HEK293 (cell line): ENCODE results near the gene S1PR5.
A peak's percentile ranks its signal among the peaks of the same experiment; 100 is the strongest.

Source experiments
- CTCF ChIA-PET: fragments of 350-600 bp; formaldehyde crosslinking; extraction: SDS; loops from one replicate; lab custom pipeline; 2021; ENCODE audit warnings: antibody characterized with exemption; lab: Yijun Ruan, JAX
- POLR2A ChIA-PET: fragments of 300-600 bp; formaldehyde crosslinking; extraction: SDS; loops from one replicate; lab custom pipeline; 2020; ENCODE audit warnings: antibody characterized with exemption, inconsistent platforms; lab: Yijun Ruan, JAX
- H3K27ac ChIP-seq: fragments of 200-500 bp; sonication (Bioruptor generic); 2 replicates; pipeline ENCODE4 v1.5.1; 2014; ENCODE audit warnings: low read depth, low read length, control low read depth, inconsistent platforms; ENCODE audit errors: extremely low read depth
- H3K36me3 ChIP-seq, 2 experiments: fragments of 200-500 bp in 1 of 2; sonication (Bioruptor generic) in 1 of 2; 1 replicate in 1 of 2; 2 replicates in 1 of 2; pipeline ENCODE4 v1.5.1; 2014 to 2017; ENCODE audit warnings: inconsistent platforms in 2 of 2, low read length in 2 of 2; ENCODE audit not compliant: control insufficient read depth in 2 of 2, insufficient read depth in 1 of 2
- H3K4me1 ChIP-seq: fragments of 200-500 bp; sonication (Bioruptor generic); 2 replicates; pipeline ENCODE4 v1.5.1; 2014; ENCODE audit warnings: mild to moderate bottlenecking, low read length, inconsistent platforms; ENCODE audit not compliant: control insufficient read depth, insufficient read depth
- H3K4me3 ChIP-seq: 2 replicates; pipeline ENCODE4 v1.5.1; 2011; ENCODE audit warnings: low read depth, mild to moderate bottlenecking, control low read depth, low read length, moderate library complexity
- H3K9me3 ChIP-seq: fragments of 200-500 bp; sonication (Bioruptor generic); 2 replicates; pipeline ENCODE4 v1.5.1; 2014; ENCODE audit warnings: low read depth, low read length, inconsistent platforms; ENCODE audit not compliant: control insufficient read depth, insufficient read depth
- GLIS1 ChIP-seq: fragments of 450-650 bp; formaldehyde crosslinking; IDR thresholded peaks from 2 replicates; pipeline ENCODE4 v1.5.1; 2016; ENCODE audit warnings: missing biosample characterization, missing genetic modification characterization
- HIC1 ChIP-seq: fragments of 450-650 bp; formaldehyde crosslinking; IDR thresholded peaks from 2 replicates; pipeline ENCODE4 v1.5.1; 2016; ENCODE audit warnings: missing biosample characterization, missing genetic modification characterization
- HOXD13 ChIP-seq: sonication (generic); formaldehyde crosslinking; IDR thresholded peaks from 2 replicates; pipeline ENCODE4 v1.8.0; 2022; ENCODE audit warnings: missing genetic modification reagents, borderline replicate concordance
- KLF1 ChIP-seq: fragments of 450-650 bp; formaldehyde crosslinking; IDR thresholded peaks from 2 replicates; pipeline ENCODE4 v1.5.1; 2016; ENCODE audit warnings: missing biosample characterization, missing genetic modification characterization
- KLF7 ChIP-seq: fragments of 450-650 bp; formaldehyde crosslinking; IDR thresholded peaks from 2 replicates; pipeline ENCODE4 v1.5.1; 2016; ENCODE audit warnings: missing biosample characterization, missing genetic modification characterization, borderline replicate concordance
- SCRT2 ChIP-seq: fragments of 450-650 bp; formaldehyde crosslinking; IDR thresholded peaks from 2 replicates; pipeline ENCODE4 v1.5.1; 2016; ENCODE audit warnings: missing biosample characterization, missing genetic modification characterization
- SP3 ChIP-seq: fragments of 450-650 bp; formaldehyde crosslinking; IDR thresholded peaks from 2 replicates; pipeline ENCODE4 v1.5.1; 2016; ENCODE audit warnings: missing biosample characterization, missing genetic modification characterization
- YY2 ChIP-seq: fragments of 450-650 bp; formaldehyde crosslinking; IDR thresholded peaks from 2 replicates; pipeline ENCODE4 v1.5.1; 2016; ENCODE audit warnings: missing biosample characterization, missing genetic modification characterization
- ZBTB1 ChIP-seq: fragments of 450-650 bp; formaldehyde crosslinking; IDR thresholded peaks from 2 replicates; pipeline ENCODE4 v1.5.1; 2016; ENCODE audit warnings: missing biosample characterization, missing genetic modification characterization
- ZBTB17 ChIP-seq: fragments of 450-650 bp; formaldehyde crosslinking; IDR thresholded peaks from 2 replicates; pipeline ENCODE4 v1.5.1; 2016; ENCODE audit warnings: missing biosample characterization, missing genetic modification characterization
- ZFP3 ChIP-seq: fragments of 450-650 bp; formaldehyde crosslinking; IDR thresholded peaks from 2 replicates; pipeline ENCODE4 v1.5.1; 2016; ENCODE audit warnings: low read depth, missing biosample characterization, missing genetic modification characterization
- ZNF146 ChIP-seq: fragments of 450-650 bp; formaldehyde crosslinking; IDR thresholded peaks from 2 replicates; pipeline ENCODE4 v1.5.1; 2016; ENCODE audit warnings: missing biosample characterization, missing genetic modification characterization
- ZNF2 ChIP-seq: fragments of 450-650 bp; formaldehyde crosslinking; IDR thresholded peaks from 2 replicates; pipeline ENCODE4 v1.5.1; 2016; ENCODE audit warnings: missing biosample characterization, missing genetic modification characterization
- ZNF239 ChIP-seq: fragments of 450-650 bp; formaldehyde crosslinking; IDR thresholded peaks from 2 replicates; pipeline ENCODE4 v1.5.1; 2016; ENCODE audit warnings: missing biosample characterization, missing genetic modification characterization
- ZNF37A ChIP-seq: fragments of 450-650 bp; IDR thresholded peaks from 2 replicates; pipeline ENCODE4 v1.5.1; 2018; ENCODE audit warnings: missing biosample characterization, missing genetic modification characterization
- ZNF394 ChIP-seq: fragments of 450-650 bp; formaldehyde crosslinking; IDR thresholded peaks from 2 replicates; pipeline ENCODE4 v1.5.1; 2016; ENCODE audit warnings: missing biosample characterization, missing genetic modification characterization, mild to moderate bottlenecking, moderate library complexity, borderline replicate concordance
- ZNF423 ChIP-seq: fragments of 450-650 bp; formaldehyde crosslinking; IDR thresholded peaks from 2 replicates; pipeline ENCODE4 v1.5.1; 2016; ENCODE audit warnings: missing biosample characterization, missing genetic modification characterization
- ZNF449 ChIP-seq: fragments of 450-650 bp; formaldehyde crosslinking; IDR thresholded peaks from 2 replicates; pipeline ENCODE4 v1.5.1; 2017; ENCODE audit warnings: missing biosample characterization, mild to moderate bottlenecking, missing genetic modification characterization, moderate library complexity
- ZNF48 ChIP-seq: fragments of 450-650 bp; formaldehyde crosslinking; IDR thresholded peaks from 2 replicates; pipeline ENCODE4 v1.5.1; 2016; ENCODE audit warnings: missing biosample characterization, missing genetic modification characterization
- ZNF558 ChIP-seq: fragments of 450-650 bp; formaldehyde crosslinking; IDR thresholded peaks from 2 replicates; pipeline ENCODE4 v1.5.1; 2016; ENCODE audit warnings: missing biosample characterization, missing genetic modification characterization
- ZNF585B ChIP-seq: fragments of 450-650 bp; formaldehyde crosslinking; IDR thresholded peaks from 2 replicates; pipeline ENCODE4 v1.5.1; 2016; ENCODE audit warnings: missing biosample characterization, missing genetic modification characterization
- ZNF600 ChIP-seq: fragments of 450-650 bp; formaldehyde crosslinking; IDR thresholded peaks from 2 replicates; pipeline ENCODE4 v1.5.1; 2016; ENCODE audit warnings: missing biosample characterization, missing genetic modification characterization
- ZNF623 ChIP-seq: fragments of 450-650 bp; formaldehyde crosslinking; IDR thresholded peaks from 2 replicates; pipeline ENCODE4 v1.5.1; 2016; ENCODE audit warnings: missing biosample characterization, missing genetic modification characterization
- ZSCAN18 ChIP-seq: fragments of 450-650 bp; formaldehyde crosslinking; IDR thresholded peaks from 2 replicates; pipeline ENCODE4 v1.5.1; 2016; ENCODE audit warnings: missing biosample characterization, missing genetic modification characterization
- ZSCAN23 ChIP-seq: fragments of 450-650 bp; formaldehyde crosslinking; IDR thresholded peaks from 2 replicates; pipeline ENCODE4 v1.5.1; 2016; ENCODE audit warnings: missing biosample characterization, missing genetic modification characterization

S1PR5 gene

GRCh38 chr19:10501971-10502523 is 15.2 kb downstream of the S1PR5 start (continued):
- peak; percentile 99 for TF ChIP-seq HIC1 (tag by site-specific recombination)
- TF ChIP-seq KLF7 (tag by site-specific recombination), result no peak
- TF ChIP-seq ZNF558, result no peak
- TF ChIP-seq ZNF2 (tag by site-specific recombination), result peak; percentile 82
- TF ChIP-seq ZNF146 (tag by site-specific recombination), result no peak
- TF ChIP-seq ZNF623 (tag by site-specific recombination), result no peak
- TF ChIP-seq ZNF600 (tag by site-specific recombination), result no peak
- TF ChIP-seq ZNF585B (tag by site-specific recombination), result no peak
- TF ChIP-seq SP3 (tag by site-specific recombination), result 0 out of 2 replicates have a peak, but pooled peaks have one; percentile 10
- TF ChIP-seq ZSCAN23 (tag by site-specific recombination), result no peak
- peak; percentile 28; the same call in 1 of the 2 replicates for TF ChIP-seq ZNF394
- TF ChIP-seq KLF1 (tag by site-specific recombination), result no peak
- no peak for TF ChIP-seq SCRT2 (tag by site-specific recombination)
- no peak for TF ChIP-seq HOXD13 (CRISPR knock-in tag)
- no peak for TF ChIP-seq ZNF449 (tag by site-specific recombination)
- TF ChIP-seq ZNF239 (tag by site-specific recombination), result no peak
- no peak for TF ChIP-seq ZNF423
- no peak for TF ChIP-seq ZNF48 (tag by site-specific recombination)
- TF ChIP-seq YY2 (tag by site-specific recombination), result no peak
- peak; percentile 71 for TF ChIP-seq GLIS1 (tag by site-specific recombination)
- TF ChIP-seq ZBTB17 (tag by site-specific recombination), result peak; percentile 43; the same call in 1 of the 2 replicates
- no peak for TF ChIP-seq ZBTB1 (tag by site-specific recombination)

- H3K9me3 ChIP-seq, result no peaks in the 10 kb centered on the region
- peaks cover 4% of the 10 kb centered on the region; the same call in 1 of the 2 replicates for H3K4me1 ChIP-seq
- TF ChIP-seq ZSCAN18 (tag by site-specific recombination) (no peak), ZNF37A (tag by site-specific recombination) (no peak), ZFP3 (tag by site-specific recombination) (peak; percentile 98)
- TF ChIP-seq, all 188 proteins: peak for 1
- ChIA-PET POLR2A (interaction anchor here (0.6 to 1.5 kb wide), 3 partner anchors 53 to 277 kb away, joined by 3 to 4 read pairs (median 3); no protein-coding TSS in a partner anchor), CTCF (interaction anchor here (0.6 to 1.7 kb wide), 6 partner anchors 16 to 165 kb away, joined by 3 to 6 read pairs (median 4); no protein-coding TSS in a partner anchor)
- Histone ChIP-seq H3K36me3 (peaks cover 26 to 44% of the 10 kb centered on the region in 2 experiments; a peak in 2 of 3 replicates), H3K27ac (no peak overlapping the region), H3K4me3 (no peak overlapping the region)
These were observed 17.0 kb downstream of the S1PR5 start for GRCh38 chr19:10500247-10500592.
